Measurements from ENCODE around the gene CLASP1. TPM values are rescaled to one million over a fixed set of nuclear protein-coding genes. Genes with fewer than 3 reads are reported as not detected.

The CLASP1 gene
- total RNA-seq, 1 experiment from 2014 or later = 45.9 TPM

- Histone ChIP-seq H2BK20ac (ENCODE audit: low read depth, low read length, poor library complexity, severe bottlenecking) (no peak overlapping the region), H3K4ac (ENCODE audit: low read depth, low read length) (no peak overlapping the region), H4K91ac (ENCODE audit: insufficient read length, low read depth, low read length) (no peak overlapping the region), H3K23me2 (ENCODE audit: insufficient read length, low read depth, low read length, poor library complexity, severe bottlenecking) (no peaks in the 10 kb centered on the region), H3K9me3 (ENCODE audit: control insufficient read depth, low read depth, low read length) (no peaks in the 10 kb centered on the region), H4K20me1 (ENCODE audit: control insufficient read depth, insufficient read depth, insufficient read length) (no peaks in the 10 kb centered on the region), H3T11ph (ENCODE audit: low read length) (no peak overlapping the region), H2BK5ac (ENCODE audit: insufficient read length, low read length) (no peak overlapping the region), H3K27ac (ENCODE audit: insufficient read length, low read depth, low read length) (no peak overlapping the region), H3K4me1 (ENCODE audit: insufficient read depth, low read length) (no peaks in the 10 kb centered on the region), H2AFZ (ENCODE audit: low read length) (no peak overlapping the region), H2BK120ac (ENCODE audit: low read depth, low read length, poor library complexity, severe bottlenecking) (no peak overlapping the region), H3K23ac (ENCODE audit: insufficient read length, low read depth, low read length) (no peak overlapping the region), H3K9ac (ENCODE audit: extremely low read depth, insufficient read length, low read length) (no peak overlapping the region), H3K27me3 (ENCODE audit: insufficient read depth, low read length) (no peaks in the 10 kb centered on the region), H3K79me1 (ENCODE audit: insufficient read depth, low read depth, low read length, poor library complexity, severe bottlenecking) (no peaks in the 10 kb centered on the region), H3K79me2 (ENCODE audit: insufficient read depth, low read length) (no peaks in the 10 kb centered on the region), H3K18ac (ENCODE audit: insufficient read length, low read depth, low read length) (no peak overlapping the region), H3K14ac (ENCODE audit: insufficient read depth, low read length) (no peak overlapping the region), H3K56ac (ENCODE audit: insufficient read length, low read depth, low read length) (no peak overlapping the region), H2BK12ac (ENCODE audit: insufficient read length, low read depth, low read length) (no peak overlapping the region), H2AK5ac (ENCODE audit: insufficient read length, low read length) (no peak overlapping the region), H3K4me2 (ENCODE audit: insufficient read depth, insufficient read length, low read length) (no peak overlapping the region), H4K8ac (replicated peaks; ENCODE audit: insufficient read length, low read depth, low read length) (no peak overlapping the region), H4K5ac (ENCODE audit: insufficient read length, low read depth, low read length) (no peak overlapping the region), H2BK15ac (ENCODE audit: low read depth, low read length) (no peak overlapping the region)
- H3K4me1 Mint-ChIP-seq = no peaks in the 10 kb centered on the region
- DNase-seq = no peak
- no peaks in the 10 kb centered on the region for H3K27me3 Mint-ChIP-seq (ENCODE audit: low read depth)
- H3K9me3 Mint-ChIP-seq = no peaks in the 10 kb centered on the region
- H3K27ac Mint-ChIP-seq = no peak overlapping the region
- no CpG with 5 or more reads among the region's 6 CpGs for WGBS (ENCODE audit: extremely low coverage, insufficient read length, low lambda C conversion rate)
- TF ChIP-seq CTCF (conservative IDR thresholded peaks at IDR 0.05) = no peak
- H3K36me3 Mint-ChIP-seq (ENCODE audit: insufficient read depth in 1 of 3, low read depth in 3 of 3) = peaks cover 29 to 76% (median 56%) of the 10 kb centered on the region in 3 experiments; a peak in 6 of 7 replicates
- no peak overlapping the region for H3K4me3 Mint-ChIP-seq
These were observed 302.9 kb downstream of the CLASP1 start for GRCh38 chr2:121346407-121346806.

All from H9 (cell line).